Subcutaneous adipose tissue (tissue), 4 donors: ENCODE measurements around the gene TFCP2. TPM values are rescaled to one million over a fixed set of nuclear protein-coding genes. Genes with fewer than 3 reads are reported as not detected.

Experiments
- total RNA-seq, 4 donors: library from RNA; depleted of rRNA; stranded (reverse); fragments of >200 nt; gene quantifications; one replicate each; pipeline ENCODE4 v1.1.0, GENCODE V29; 2016
- TF ChIP-seq, protein P1 (sequence below): fragments of 450-650 bp; IDR thresholded peaks from one replicate; pipeline ENCODE4 v1.5.1; 2016; ENCODE audit warnings: low read depth, mild to moderate bottlenecking, control low read depth, antibody characterized with exemption, moderate library complexity

The TFCP2 gene
- total RNA-seq, 4 donors from 2014 or later: 13.1 to 22.8 (median 15.0) TPM

DNA sequence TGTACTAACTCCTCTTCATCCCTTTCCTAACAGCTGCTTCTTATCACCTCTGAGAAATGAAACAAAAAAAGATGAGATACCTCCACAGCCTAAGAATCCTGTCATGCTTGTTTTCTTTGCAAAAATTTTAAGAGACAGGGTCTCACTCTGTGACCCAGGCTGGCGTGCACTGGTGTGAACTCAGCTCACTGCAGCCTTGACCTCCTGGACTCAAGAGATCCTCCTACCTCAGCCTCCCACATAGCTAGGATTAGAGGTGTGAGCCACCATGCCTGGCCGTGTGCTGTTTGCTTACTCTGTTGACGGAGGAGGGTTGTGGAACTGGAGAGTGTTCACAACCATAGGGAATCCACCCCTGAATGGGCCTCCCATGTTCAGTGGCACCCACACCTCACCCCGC lies 105.7 kb downstream of the TFCP2 start:
- TF ChIP-seq, protein P1, sequence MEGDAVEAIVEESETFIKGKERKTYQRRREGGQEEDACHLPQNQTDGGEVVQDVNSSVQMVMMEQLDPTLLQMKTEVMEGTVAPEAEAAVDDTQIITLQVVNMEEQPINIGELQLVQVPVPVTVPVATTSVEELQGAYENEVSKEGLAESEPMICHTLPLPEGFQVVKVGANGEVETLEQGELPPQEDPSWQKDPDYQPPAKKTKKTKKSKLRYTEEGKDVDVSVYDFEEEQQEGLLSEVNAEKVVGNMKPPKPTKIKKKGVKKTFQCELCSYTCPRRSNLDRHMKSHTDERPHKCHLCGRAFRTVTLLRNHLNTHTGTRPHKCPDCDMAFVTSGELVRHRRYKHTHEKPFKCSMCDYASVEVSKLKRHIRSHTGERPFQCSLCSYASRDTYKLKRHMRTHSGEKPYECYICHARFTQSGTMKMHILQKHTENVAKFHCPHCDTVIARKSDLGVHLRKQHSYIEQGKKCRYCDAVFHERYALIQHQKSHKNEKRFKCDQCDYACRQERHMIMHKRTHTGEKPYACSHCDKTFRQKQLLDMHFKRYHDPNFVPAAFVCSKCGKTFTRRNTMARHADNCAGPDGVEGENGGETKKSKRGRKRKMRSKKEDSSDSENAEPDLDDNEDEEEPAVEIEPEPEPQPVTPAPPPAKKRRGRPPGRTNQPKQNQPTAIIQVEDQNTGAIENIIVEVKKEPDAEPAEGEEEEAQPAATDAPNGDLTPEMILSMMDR: no peak

DNA sequence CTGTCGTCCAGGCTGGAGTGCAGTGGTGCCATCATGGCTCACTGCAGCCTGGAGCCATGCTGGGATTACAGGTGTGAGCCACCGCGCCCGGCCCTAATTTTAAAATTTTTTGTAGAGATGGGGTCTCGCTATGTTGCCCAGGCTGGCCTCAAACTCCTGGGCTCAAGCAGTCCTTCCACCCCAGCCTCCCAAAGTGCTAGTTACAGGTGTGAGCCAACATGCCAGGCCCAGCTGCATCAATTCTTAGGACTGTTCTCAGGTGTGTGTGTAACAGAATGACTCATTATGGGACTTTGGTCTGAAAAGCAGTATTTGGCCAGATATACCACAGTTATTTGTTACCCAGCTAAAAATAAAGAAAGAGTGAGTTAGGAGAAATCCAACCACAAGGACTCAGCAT lies 107.4 kb downstream of the TFCP2 start:
- TF ChIP-seq, protein P1: no peak

DNA sequence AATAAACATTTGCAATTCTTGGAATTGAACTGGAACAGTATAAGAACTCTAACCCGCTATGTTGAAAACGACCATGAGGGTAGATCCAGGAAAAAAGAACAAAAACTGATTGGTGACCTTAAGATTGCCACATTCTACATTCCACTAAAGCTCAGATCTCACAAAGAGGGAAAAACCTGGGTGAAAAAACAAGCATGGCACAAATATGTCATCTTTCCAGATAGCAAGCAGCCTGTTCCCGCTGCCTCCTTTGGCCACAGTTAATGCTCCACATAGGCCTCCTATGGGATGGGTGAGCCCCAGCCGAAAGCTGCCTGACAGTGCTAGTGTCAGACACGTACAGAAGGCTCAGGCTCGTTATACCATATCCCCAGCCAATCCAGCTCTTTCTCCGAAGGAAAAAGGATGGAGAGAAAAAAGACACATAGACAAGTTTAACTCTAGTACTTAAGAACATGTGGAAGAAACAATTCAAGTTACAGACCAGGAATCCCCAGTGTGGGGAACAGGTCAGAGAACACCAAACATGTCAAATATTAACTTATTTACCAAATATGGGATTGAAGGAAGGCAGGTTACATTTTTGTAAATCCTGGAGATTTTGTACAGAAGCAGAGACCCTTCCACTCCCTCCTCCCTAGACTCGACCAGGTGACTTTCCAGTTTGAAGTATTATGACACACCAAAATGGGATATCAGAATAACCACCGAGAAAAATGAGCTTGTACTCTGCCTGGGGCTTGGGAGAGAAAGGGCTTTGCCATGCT lies 110.1 kb downstream of the TFCP2 start:
- TF ChIP-seq, protein P1: no peak

DNA sequence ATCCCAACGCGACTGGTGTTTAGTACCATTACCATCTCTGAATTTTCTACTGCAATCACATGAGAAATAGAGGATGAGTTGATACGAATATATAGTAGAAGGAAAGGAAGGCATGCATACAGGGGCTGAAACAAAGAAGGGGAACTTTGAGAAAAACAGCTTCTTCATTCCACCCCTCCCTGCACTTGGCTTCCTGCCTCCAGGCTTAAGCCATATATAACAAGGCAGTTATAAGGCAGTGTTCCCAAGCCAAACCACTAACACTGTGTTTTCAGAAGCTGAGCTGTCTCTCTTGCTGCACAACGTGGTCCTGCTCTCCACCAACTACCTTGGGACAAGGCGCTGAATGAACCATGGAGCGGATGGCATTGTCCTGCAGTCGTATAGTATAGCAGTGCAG lies 113.8 kb downstream of the TFCP2 start:
- TF ChIP-seq, protein P1: no peak

DNA sequence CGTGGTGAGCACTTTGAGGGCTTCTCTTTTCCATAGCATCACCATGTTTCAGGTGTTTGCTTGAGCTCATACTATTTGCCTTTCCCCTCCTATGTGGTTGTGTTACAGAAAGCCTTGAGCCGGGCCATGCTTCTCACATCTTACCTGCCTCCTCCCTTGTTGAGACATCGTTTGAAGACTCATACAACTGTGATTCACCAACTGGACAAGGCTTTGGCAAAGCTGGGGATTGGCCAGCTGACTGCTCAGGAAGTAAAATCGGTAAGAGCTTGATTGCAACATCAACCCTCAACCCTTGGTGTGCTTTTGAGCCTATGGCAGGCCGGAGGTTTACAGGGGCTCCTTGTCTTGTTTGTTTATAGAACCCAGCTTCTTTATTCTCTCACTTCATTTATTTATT lies 116.7 kb downstream of the TFCP2 start:
- TF ChIP-seq, protein P1: no peak

DNA sequence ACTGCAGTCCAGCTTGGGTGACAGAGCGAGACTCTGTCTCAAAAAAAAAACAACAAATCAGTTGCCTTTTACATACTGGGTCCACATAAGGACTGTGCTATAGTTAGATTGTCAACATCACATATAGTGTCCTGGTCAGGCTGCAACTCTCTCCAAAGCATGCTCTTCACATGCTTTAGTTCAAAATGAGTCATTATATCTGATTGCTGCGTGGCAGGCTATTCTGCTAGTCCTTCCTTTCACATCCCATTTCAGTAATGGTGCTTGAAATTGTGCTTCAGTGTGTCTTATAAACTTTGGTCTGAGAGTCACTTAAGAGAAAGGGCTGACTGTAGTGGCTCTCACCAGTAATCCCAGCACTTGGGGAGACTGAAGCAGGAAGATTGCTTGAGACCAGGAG lies 117.9 kb downstream of the TFCP2 start:
- TF ChIP-seq, protein P1: no peak

DNA sequence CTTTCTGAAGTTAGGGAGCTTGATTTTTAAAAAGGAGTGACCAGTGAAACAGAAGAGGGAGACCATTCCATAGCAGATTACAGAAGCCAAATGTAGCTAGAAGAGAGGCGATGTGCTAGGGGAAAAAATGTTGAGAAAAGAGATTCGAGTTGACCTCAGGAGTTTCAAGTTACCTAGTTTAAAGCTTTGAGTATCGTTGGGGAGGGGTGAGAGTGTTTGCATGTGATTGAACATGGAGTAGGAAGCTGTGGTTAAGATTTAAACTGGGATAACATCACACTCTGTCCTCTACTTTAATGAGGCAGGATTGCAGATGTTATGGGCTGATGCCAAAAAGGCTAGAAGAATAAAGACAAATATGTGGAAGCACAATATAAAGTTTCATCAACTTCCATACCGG lies 121.1 kb downstream of the TFCP2 start:
- TF ChIP-seq, protein P1: no peak
